ENCODE data around the gene MEIS2.

Gene MEIS2

GRCh38 chr15:37031198-37031597 lies 69.2 kb downstream of the MEIS2 start:
- Mint-ChIP-seq H3K4me1 (no peaks in the 10 kb centered on the region), H3K27me3 (peaks cover 11% of the 10 kb centered on the region), H3K9me3 (no peaks in the 10 kb centered on the region), H3K4me3 (no peak overlapping the region), H3K27ac (no peak overlapping the region)
- no peak for DNase-seq
- no peak for ATAC-seq

- Mint-ChIP-seq H3K4me3 (no peak overlapping the region), H3K27ac (no peak overlapping the region), H3K9me3 (no peaks in the 10 kb centered on the region), H3K27me3 (peaks cover 19% of the 10 kb centered on the region), H3K4me1 (no peaks in the 10 kb centered on the region)
- ATAC-seq (no peak), DNase-seq (no peak)
Observed at GRCh38 chr15:37028625-37029296, 71.6 kb downstream of the MEIS2 start.

DNA sequence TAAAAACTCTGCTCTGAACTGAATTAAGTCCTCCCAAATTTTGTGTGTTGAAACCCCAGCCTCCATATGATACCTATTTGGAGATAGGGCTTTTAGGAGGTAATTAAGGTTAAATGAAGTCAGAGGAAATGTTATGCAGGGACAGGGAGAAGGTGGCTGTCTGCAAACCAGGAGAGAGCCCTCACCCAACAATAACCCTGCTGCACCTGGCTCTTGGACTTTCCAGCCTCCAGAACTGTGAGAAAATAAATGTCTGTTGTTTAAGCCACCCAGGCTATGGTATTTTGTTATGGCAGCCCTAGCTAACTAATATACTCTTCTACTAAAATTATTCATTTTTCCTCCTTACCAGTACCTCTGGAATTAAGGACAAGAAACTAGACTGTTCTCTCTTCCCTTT lies 79.5 kb downstream of the MEIS2 start:
- DNase-seq (no peak), ATAC-seq (no peak)
- Mint-ChIP-seq H3K27me3 (peaks cover 28% of the 10 kb centered on the region), H3K27ac (no peak overlapping the region), H3K4me1 (no peaks in the 10 kb centered on the region), H3K9me3 (peaks cover 5 to 25% of the 10 kb centered on the region in 2 donors), H3K4me3 (no peak overlapping the region)

GRCh38 chr15:37019479-37020433 lies 80.6 kb downstream of the MEIS2 start:
- Mint-ChIP-seq H3K4me3 (no peak overlapping the region), H3K27me3 (peaks cover 28% of the 10 kb centered on the region), H3K9me3 (peaks cover 5 to 25% of the 10 kb centered on the region in 2 donors), H3K4me1 (no peaks in the 10 kb centered on the region), H3K27ac (no peak overlapping the region)
- ATAC-seq (no peak), DNase-seq (no peak)

- Mint-ChIP-seq H3K4me3 (no peak overlapping the region), H3K9me3 (peaks cover 5 to 25% of the 10 kb centered on the region in 2 donors), H3K4me1 (no peaks in the 10 kb centered on the region), H3K27ac (no peak overlapping the region), H3K27me3 (peaks cover 14% of the 10 kb centered on the region)
- DNase-seq (no peak), ATAC-seq (no peak)
Observed at GRCh38 chr15:37017031-37017625, 83.2 kb downstream of the MEIS2 start.

- DNase-seq = no peak
- H3K9me3 Mint-ChIP-seq = peaks cover 5 to 22% of the 10 kb centered on the region in 2 donors
Observed at GRCh38 chr15:37016231-37016630, 84.1 kb downstream of the MEIS2 start.

GRCh38 chr15:37015451-37015850 lies 84.9 kb downstream of the MEIS2 start:
- Mint-ChIP-seq H3K27me3 (peaks cover 7% of the 10 kb centered on the region), H3K4me1 (no peaks in the 10 kb centered on the region), H3K9me3 (peaks cover 5 to 14% of the 10 kb centered on the region in 2 donors), H3K4me3 (no peak overlapping the region), H3K27ac (no peak overlapping the region)
- no peak for ATAC-seq
- no peak for DNase-seq

More at GRCh38 chr15:37016231-37016630, 84.1 kb downstream of the MEIS2 start:
- ATAC-seq = no peak
- Mint-ChIP-seq H3K27ac (no peak overlapping the region), H3K4me3 (no peak overlapping the region), H3K27me3 (peaks cover 11% of the 10 kb centered on the region), H3K4me1 (no peaks in the 10 kb centered on the region)

- ATAC-seq = no peak
- peaks cover 5 to 10% of the 10 kb centered on the region in 2 donors for H3K9me3 Mint-ChIP-seq
- H3K4me3 Mint-ChIP-seq = no peak overlapping the region
- H3K4me1 Mint-ChIP-seq = no peaks in the 10 kb centered on the region
- H3K27me3 Mint-ChIP-seq = peaks cover 4% of the 10 kb centered on the region
- no peak for DNase-seq
- no peak overlapping the region for H3K27ac Mint-ChIP-seq
Observed at GRCh38 chr15:37015035-37015434, 85.3 kb downstream of the MEIS2 start.

DNA sequence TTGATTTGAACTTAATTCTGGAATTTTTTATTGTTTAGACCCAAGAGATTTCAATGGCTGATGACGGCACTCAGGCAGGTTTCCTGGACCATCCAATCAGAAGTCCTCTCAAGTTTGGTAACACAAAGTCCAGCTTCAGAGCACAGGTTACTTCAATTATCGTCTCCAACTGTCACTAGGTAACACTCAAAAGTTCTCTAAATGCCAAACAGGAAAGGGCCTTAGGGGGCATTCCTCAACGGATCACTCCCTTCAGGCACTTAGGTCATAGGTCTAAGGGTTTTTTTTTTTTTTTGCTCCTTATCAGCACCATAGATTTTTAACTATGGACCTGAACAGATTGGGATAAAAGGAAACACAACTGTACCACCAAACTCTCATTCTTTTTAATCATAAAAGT lies 85.8 kb downstream of the MEIS2 start:
- Mint-ChIP-seq H3K4me1 (no peaks in the 10 kb centered on the region), H3K9me3 (peaks cover 5% of the 10 kb centered on the region in 2 donors), H3K27me3 (no peaks in the 10 kb centered on the region), H3K27ac (no peak overlapping the region), H3K4me3 (no peak overlapping the region)
- no peak for DNase-seq
- no peak for ATAC-seq

DNA sequence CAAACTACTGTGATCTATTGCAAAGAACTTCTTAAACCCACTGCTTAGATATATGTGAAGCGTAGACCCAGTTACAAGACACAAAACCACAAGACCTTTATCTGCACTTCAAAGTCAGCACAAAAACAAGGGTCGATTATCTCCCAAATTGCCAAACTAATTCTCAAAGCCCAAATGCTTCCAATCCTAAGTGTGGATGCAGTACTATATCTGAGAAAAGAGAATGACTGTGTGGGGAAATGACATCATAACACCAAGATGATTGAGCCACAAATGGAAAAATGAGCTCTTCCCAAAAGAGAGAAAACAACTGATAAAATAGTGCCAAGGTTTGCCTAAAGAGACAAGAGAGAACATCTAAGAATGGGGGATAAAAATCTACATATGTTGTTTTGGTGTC lies 86.2 kb downstream of the MEIS2 start:
- no peaks in the 10 kb centered on the region for H3K4me1 Mint-ChIP-seq
- H3K27ac Mint-ChIP-seq = no peak overlapping the region
- no peak for DNase-seq
- no peaks in the 10 kb centered on the region for H3K27me3 Mint-ChIP-seq
- peaks cover under 1 to 5% of the 10 kb centered on the region in 2 donors for H3K9me3 Mint-ChIP-seq
- ATAC-seq = no peak
- no peak overlapping the region for H3K4me3 Mint-ChIP-seq

- Mint-ChIP-seq H3K27me3 (no peaks in the 10 kb centered on the region), H3K4me3 (no peak overlapping the region), H3K27ac (no peak overlapping the region), H3K9me3 (no peaks in the 10 kb centered on the region), H3K4me1 (no peaks in the 10 kb centered on the region)
- DNase-seq = no peak
- no peak for ATAC-seq
Observed at GRCh38 chr15:37010595-37010994, 89.8 kb downstream of the MEIS2 start.

GRCh38 chr15:37009288-37009687 lies 91.1 kb downstream of the MEIS2 start:
- DNase-seq = no peak
- Mint-ChIP-seq H3K4me1 (no peaks in the 10 kb centered on the region), H3K27ac (no peak overlapping the region), H3K9me3 (no peaks in the 10 kb centered on the region), H3K4me3 (no peak overlapping the region), H3K27me3 (no peaks in the 10 kb centered on the region)
- ATAC-seq = no peak

DNA sequence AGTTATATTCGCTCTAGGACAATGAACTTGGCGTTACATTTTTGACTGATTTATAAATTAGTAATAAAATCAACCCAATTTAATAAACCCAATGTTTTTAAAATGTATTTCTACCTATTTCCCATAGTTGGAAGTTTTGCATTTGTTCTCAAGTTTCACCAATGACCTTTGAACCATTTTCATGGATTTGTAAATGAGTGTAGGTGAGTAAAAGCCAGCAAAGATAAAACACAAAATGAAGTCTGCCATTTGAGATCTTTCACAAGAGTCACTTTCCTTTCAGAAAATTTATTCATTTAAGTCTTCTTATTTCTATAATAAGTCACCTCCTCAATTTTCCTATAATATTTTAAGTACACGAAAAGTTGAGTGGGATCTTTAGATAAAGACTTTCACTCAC lies 92.1 kb downstream of the MEIS2 start:
- H3K27me3 Mint-ChIP-seq = no peaks in the 10 kb centered on the region
- H3K4me1 Mint-ChIP-seq = no peaks in the 10 kb centered on the region
- DNase-seq = no peak
- H3K4me3 Mint-ChIP-seq = no peak overlapping the region
- no peak overlapping the region for H3K27ac Mint-ChIP-seq
- H3K9me3 Mint-ChIP-seq = no peaks in the 10 kb centered on the region
- no peak for ATAC-seq

- no peak overlapping the region for H3K4me3 Mint-ChIP-seq
- ATAC-seq = no peak
Observed at GRCh38 chr15:37007301-37007700, 93.0 kb downstream of the MEIS2 start.

GRCh38 chr15:37004981-37005735 lies 95.2 kb downstream of the MEIS2 start:
- H3K4me1 Mint-ChIP-seq = no peaks in the 10 kb centered on the region

More at GRCh38 chr15:37007301-37007700, 93.0 kb downstream of the MEIS2 start:
- Mint-ChIP-seq H3K9me3 (no peaks in the 10 kb centered on the region), H3K27ac (no peak overlapping the region), H3K27me3 (no peaks in the 10 kb centered on the region), H3K4me1 (no peaks in the 10 kb centered on the region)
- DNase-seq = no peak

More at GRCh38 chr15:37004981-37005735, 95.2 kb downstream of the MEIS2 start:
- H3K9me3 Mint-ChIP-seq = peaks cover 0 to 10% of the 10 kb centered on the region in 2 donors
- ATAC-seq (no peak), DNase-seq (no peak)
- no peak overlapping the region for H3K4me3 Mint-ChIP-seq
- no peaks in the 10 kb centered on the region for H3K27me3 Mint-ChIP-seq
- no peak overlapping the region for H3K27ac Mint-ChIP-seq

Data from stimulated activated naive CD8-positive, alpha-beta T cell treated with anti-CD3 and anti-CD28 coated beads, Interleukin-15, amount 100 ng/mL, for 72 hours (primary cell).